Measurements from ENCODE around the gene KCNC4.

- no peak for TF ChIP-seq CTCF (IDR thresholded peaks at IDR 0.05)
- TF ChIP-seq POLR2A (IDR thresholded peaks at IDR 0.05): no peak
These were observed 31.9 kb downstream of the KCNC4 start for GRCh38 chr1:110242062-110242461.
